GM23248 (cell line): Measurements from ENCODE around the gene KNDC1. TPM values are rescaled to one million over a fixed set of nuclear protein-coding genes. Genes with fewer than 3 reads are reported as not detected.
"Not testable (repeated sequence)": the region's sequence is repeated elsewhere in the genome, so short reads cannot be mapped to it uniquely, and the experiment has no call there.

Experiments
- DNase-seq: peaks from one replicate; pipeline ENCODE4 v3.0.0-alpha.2; 2015
- H2AFZ ChIP-seq: fragments of 200-600 bp; sonication (generic); 2 replicates; pipeline ENCODE4 v1.6.1; 2016; ENCODE audit warnings: antibody characterized with exemption
- H3F3A ChIP-seq: fragments of 200-600 bp; sonication (generic); 2 replicates; pipeline ENCODE4 v1.6.1; 2016; ENCODE audit warnings: mild to moderate bottlenecking, antibody characterized with exemption, mixed run types; ENCODE audit not compliant: insufficient read depth
- H3K27ac ChIP-seq: fragments of 200-600 bp; sonication (generic); 2 replicates; pipeline ENCODE4 v1.5.1; 2016; ENCODE audit warnings: mild to moderate bottlenecking
- H3K27me3 ChIP-seq: fragments of 200-600 bp; sonication (generic); replicated peaks from 2 replicates; pipeline ENCODE4 v1.6.1; 2016; ENCODE audit warnings: mild to moderate bottlenecking; ENCODE audit not compliant: insufficient read depth
- H3K36me3 ChIP-seq: fragments of 200-600 bp; sonication (generic); 2 replicates; pipeline ENCODE4 v1.6.1; 2016; ENCODE audit warnings: low read depth, mild to moderate bottlenecking
- H3K4me1 ChIP-seq: fragments of 200-600 bp; sonication (generic); 2 replicates; pipeline ENCODE4 v1.6.1; 2016; ENCODE audit warnings: mild to moderate bottlenecking; ENCODE audit not compliant: insufficient read depth
- H3K4me2 ChIP-seq: fragments of 200-600 bp; sonication (generic); one replicate; pipeline ENCODE4 v1.6.1; 2016; ENCODE audit warnings: mild to moderate bottlenecking; ENCODE audit not compliant: unreplicated experiment
- H3K4me3 ChIP-seq: fragments of 200-600 bp; sonication (generic); 2 replicates; pipeline ENCODE4 v1.5.1; 2016; ENCODE audit warnings: mild to moderate bottlenecking
- H3K79me2 ChIP-seq: fragments of 200-600 bp; sonication (generic); 2 replicates; pipeline ENCODE4 v1.6.1; 2016; ENCODE audit warnings: mild to moderate bottlenecking; ENCODE audit not compliant: insufficient read depth
- H3K9ac ChIP-seq: fragments of 200-600 bp; sonication (generic); 2 replicates; pipeline ENCODE4 v1.6.1; 2016; ENCODE audit warnings: mild to moderate bottlenecking
- H3K9me2 ChIP-seq: fragments of 200-600 bp; sonication (generic); 2 replicates; pipeline ENCODE4 v1.6.1; 2016; ENCODE audit warnings: mixed run types, mild to moderate bottlenecking, moderate library complexity; ENCODE audit not compliant: insufficient read depth
- H3K9me3 ChIP-seq: fragments of 200-600 bp; sonication (generic); one replicate; pipeline ENCODE4 v1.6.1; 2017; ENCODE audit warnings: low read depth
- H4K20me1 ChIP-seq: fragments of 200-600 bp; sonication (generic); 2 replicates; pipeline ENCODE4 v1.6.0; 2016; ENCODE audit not compliant: insufficient read depth
- EZH2 ChIP-seq: fragments of 200-600 bp; sonication (generic); IDR thresholded peaks from 2 replicates; pipeline ENCODE4 v1.6.1; 2018; ENCODE audit warnings: antibody characterized with exemption, mild to moderate bottlenecking; ENCODE audit not compliant: insufficient read depth, poor library complexity, severe bottlenecking
- EZH2phosphoT487 ChIP-seq: fragments of 200-600 bp; sonication (generic); IDR thresholded peaks from 2 replicates; pipeline ENCODE4 v1.6.1; 2018; ENCODE audit warnings: antibody characterized with exemption, moderate library complexity, mild to moderate bottlenecking, low read depth; ENCODE audit not compliant: insufficient read depth
- WGBS, 2 experiments: methylation state at CpG; one replicate each; pipeline ENCODE4 v1.1.6; 2015 to 2017; ENCODE audit warnings: low lambda C conversion rate in 2 of 2, low coverage in 1 of 2; ENCODE audit errors: missing lambda C conversion rate in 2 of 2; 5-methylcytosine and 5-hydroxymethylcytosine counted together
- in situ Hi-C: fragments of 300-500 bp; cut with MboI; formaldehyde crosslinking; loops from 2 replicates; pipeline ENCODE4 v1.15.0; 2020
- polyA plus RNA-seq: library from polyadenylated mRNA; unstranded; fragments of >200 nt; fragmentation: Nextera tagmentation; extraction: Ambion mirVana; gene quantifications from 2 replicates; pipeline ENCODE4 v1.2.1, GENCODE V29; 2016
- total RNA-seq: library from RNA; depleted of rRNA; stranded (reverse); fragments of >200 nt; shearing (Covaris generic); gene quantifications from 2 replicates; pipeline ENCODE4 v1.2.3, GENCODE V29; 2014

The KNDC1 gene
- total and polyA plus RNA-seq, 2 experiments from 2014 or later: 0.44 to 0.54 TPM

GRCh38 chr10:133143200-133143533 is 16.9 kb upstream of the KNDC1 start:
- Histone ChIP-seq H3K9ac (no peak overlapping the region), H3K36me3 (no peaks in the 10 kb centered on the region), H3K9me2 (no peaks in the 10 kb centered on the region), H3K4me1 (no peaks in the 10 kb centered on the region), H3F3A (no peaks in the 10 kb centered on the region), H4K20me1 (no peaks in the 10 kb centered on the region), H3K27ac (no peak overlapping the region), H3K79me2 (no peaks in the 10 kb centered on the region), H3K27me3 (peaks cover 26% of the 10 kb centered on the region; the same call in 1 of the 2 replicates), H3K9me3 (no peaks in the 10 kb centered on the region), H3K4me2 (no peak overlapping the region), H2AFZ (no peak overlapping the region), H3K4me3 (no peak overlapping the region)
- no peak for DNase-seq
- TF ChIP-seq EZH2: no peak
- no peak for TF ChIP-seq EZH2phosphoT487
- in situ Hi-C loops: no loop called here
- 63% methylated on average over 10 of the region's 10 CpGs for WGBS, 2 experiments

- H3K9me3 ChIP-seq: no peaks in the 10 kb centered on the region
- no peak for TF ChIP-seq EZH2phosphoT487
- TF ChIP-seq EZH2: no peak
- no peaks in the 10 kb centered on the region for H3K79me2 ChIP-seq
- H3K9ac ChIP-seq: no peak overlapping the region
- WGBS, 2 experiments: 53 to 57% methylated on average over 9 of the region's 9 CpGs
- no peak overlapping the region for H2AFZ ChIP-seq
- in situ Hi-C loops: no loop called here
- H3K4me1 ChIP-seq: no peaks in the 10 kb centered on the region
- H3K4me3 ChIP-seq: no peak overlapping the region
- DNase-seq: no peak
- H3K9me2 ChIP-seq: no peaks in the 10 kb centered on the region
- H3K4me2 ChIP-seq: no peak overlapping the region
- peaks cover 28% of the 10 kb centered on the region; the same call in 1 of the 2 replicates for H3K27me3 ChIP-seq
- no peaks in the 10 kb centered on the region for H3F3A ChIP-seq
- no peak overlapping the region for H3K27ac ChIP-seq
- H4K20me1 ChIP-seq: no peaks in the 10 kb centered on the region
- H3K36me3 ChIP-seq: no peaks in the 10 kb centered on the region
Observed at GRCh38 chr10:133143546-133143945, 16.5 kb upstream of the KNDC1 start.

GRCh38 chr10:133144771-133145170 is 15.2 kb upstream of the KNDC1 start:
- Histone ChIP-seq H3F3A (no peaks in the 10 kb centered on the region), H3K4me2 (no peak overlapping the region), H3K27ac (no peak overlapping the region), H3K4me3 (no peak overlapping the region), H3K9me3 (no peaks in the 10 kb centered on the region), H3K9ac (no peak overlapping the region), H3K27me3 (peaks cover 34% of the 10 kb centered on the region; the same call in 1 of the 2 replicates), H3K36me3 (no peaks in the 10 kb centered on the region), H3K9me2 (no peaks in the 10 kb centered on the region), H2AFZ (no peak overlapping the region), H3K79me2 (no peaks in the 10 kb centered on the region), H3K4me1 (no peaks in the 10 kb centered on the region), H4K20me1 (no peaks in the 10 kb centered on the region)
- in situ Hi-C loops: no loop called here
- DNase-seq: no peak
- 78 to 82% methylated on average over 7 of the region's 7 CpGs for WGBS, 2 experiments
- TF ChIP-seq EZH2phosphoT487 (no peak), EZH2 (no peak)

GRCh38 chr10:133150226-133150625 is 9.8 kb upstream of the KNDC1 start:
- Histone ChIP-seq H3K4me3 (no peak overlapping the region), H4K20me1 (no peaks in the 10 kb centered on the region), H3F3A (no peaks in the 10 kb centered on the region), H3K9ac (no peak overlapping the region), H2AFZ (no peak overlapping the region), H3K9me2 (no peaks in the 10 kb centered on the region), H3K4me1 (no peaks in the 10 kb centered on the region), H3K27me3 (peaks cover 81% of the 10 kb centered on the region), H3K36me3 (no peaks in the 10 kb centered on the region), H3K9me3 (no peaks in the 10 kb centered on the region), H3K79me2 (no peaks in the 10 kb centered on the region), H3K27ac (no peak overlapping the region), H3K4me2 (no peak overlapping the region)
- in situ Hi-C loops: no loop called here
- 72 to 76% methylated on average over 8 of the region's 8 CpGs for WGBS, 2 experiments
- no peak for DNase-seq
- TF ChIP-seq EZH2phosphoT487 (no peak), EZH2 (no peak)

- no peak overlapping the region for H3K4me3 ChIP-seq
- no peak for DNase-seq
- no peaks in the 10 kb centered on the region for H4K20me1 ChIP-seq
- no peaks in the 10 kb centered on the region for H3K9me2 ChIP-seq
- H3K27ac ChIP-seq: no peak overlapping the region
- TF ChIP-seq EZH2 (no peak), EZH2phosphoT487 (no peak)
- no peaks in the 10 kb centered on the region for H3K36me3 ChIP-seq
- WGBS, 2 experiments: 59 to 61% methylated on average over 12 of the region's 12 CpGs
- H3K27me3 ChIP-seq: peaks cover 81% of the 10 kb centered on the region
- H3K9me3 ChIP-seq: no peaks in the 10 kb centered on the region
- no peaks in the 10 kb centered on the region for H3K4me1 ChIP-seq
- in situ Hi-C loops: no loop called here
- H2AFZ ChIP-seq: no peak overlapping the region
- no peak overlapping the region for H3K9ac ChIP-seq
- H3K79me2 ChIP-seq: no peaks in the 10 kb centered on the region
- H3F3A ChIP-seq: no peaks in the 10 kb centered on the region
- no peak overlapping the region for H3K4me2 ChIP-seq
Observed at GRCh38 chr10:133150656-133151055, 9.4 kb upstream of the KNDC1 start.

- H3K9ac ChIP-seq, H3K79me2 ChIP-seq, H4K20me1 ChIP-seq, H3K4me1 ChIP-seq, H3K4me2 ChIP-seq, DNase-seq, in situ Hi-C loops, H3K36me3 ChIP-seq, H3K9me3 ChIP-seq, H3F3A ChIP-seq, H2AFZ ChIP-seq, H3K9me2 ChIP-seq, H3K27ac ChIP-seq, H3K4me3 ChIP-seq: not testable (repeated sequence)
- 57 to 63% methylated on average over 3 of the region's 3 CpGs for WGBS, 2 experiments
- H3K27me3 ChIP-seq: peaks cover 79% of the 10 kb centered on the region
Observed at GRCh38 chr10:133151071-133151470, 8.9 kb upstream of the KNDC1 start.
